ENCODE results near the gene CMTM7. TPM values are rescaled to one million over a fixed set of nuclear protein-coding genes. Genes with fewer than 3 reads are reported as not detected.
A peak's percentile ranks its signal among the peaks of the same experiment; 100 is the strongest.

CMTM7 gene
- total RNA-seq, 1 donor from 2014 or later: 40.7 TPM

GRCh38 chr3:32397941-32398340, 6.3 kb downstream of the CMTM7 start:
- no peak for DNase-seq (ENCODE audit: low read depth)
- no peaks in the 10 kb centered on the region for H3K36me3 ChIP-seq (ENCODE audit: control insufficient read depth, insufficient read depth, low read length)
- no peak overlapping the region for H3K4me3 ChIP-seq (ENCODE audit: low read depth, low read length)
- no peaks in the 10 kb centered on the region for H3K27me3 ChIP-seq (ENCODE audit: control insufficient read depth, insufficient read depth, low read length)
- TF ChIP-seq CTCF (IDR thresholded peaks at IDR 0.05; ENCODE audit: insufficient read depth, low read length, poor library complexity, severe bottlenecking): no peak

- no peak for DNase-seq (ENCODE audit: low read depth)
- Histone ChIP-seq H3K4me3 (ENCODE audit: low read depth, low read length) (no peak overlapping the region), H3K27me3 (ENCODE audit: control insufficient read depth, insufficient read depth, low read length) (no peaks in the 10 kb centered on the region), H3K36me3 (ENCODE audit: control insufficient read depth, insufficient read depth, low read length) (no peaks in the 10 kb centered on the region)
- TF ChIP-seq CTCF (IDR thresholded peaks at IDR 0.05; ENCODE audit: insufficient read depth, low read length, poor library complexity, severe bottlenecking): no peak
Measured at GRCh38 chr3:32398531-32398930, 6.9 kb downstream of the CMTM7 start.

GRCh38 chr3:32399030-32399620, 7.5 kb downstream of the CMTM7 start:
- TF ChIP-seq CTCF (IDR thresholded peaks at IDR 0.05; ENCODE audit: insufficient read depth, low read length, poor library complexity, severe bottlenecking): peak; percentile 62
- Histone ChIP-seq H3K36me3 (ENCODE audit: control insufficient read depth, insufficient read depth, low read length) (no peaks in the 10 kb centered on the region), H3K27me3 (ENCODE audit: control insufficient read depth, insufficient read depth, low read length) (no peaks in the 10 kb centered on the region), H3K4me3 (ENCODE audit: low read depth, low read length) (no peak overlapping the region)
- DNase-seq (ENCODE audit: low read depth): no peak

GRCh38 chr3:32401126-32401525, 9.5 kb downstream of the CMTM7 start:
- H3K4me3 ChIP-seq (ENCODE audit: low read depth, low read length): peak overlapping the region; percentile 33
- H3K27me3 ChIP-seq (ENCODE audit: control insufficient read depth, insufficient read depth, low read length): no peaks in the 10 kb centered on the region
- H3K36me3 ChIP-seq (ENCODE audit: control insufficient read depth, insufficient read depth, low read length): no peaks in the 10 kb centered on the region
- no peak for TF ChIP-seq CTCF (IDR thresholded peaks at IDR 0.05; ENCODE audit: insufficient read depth, low read length, poor library complexity, severe bottlenecking)
- DNase-seq (ENCODE audit: low read depth): no peak

- no peaks in the 10 kb centered on the region for H3K27me3 ChIP-seq (ENCODE audit: control insufficient read depth, insufficient read depth, low read length)
- no peak for TF ChIP-seq CTCF (IDR thresholded peaks at IDR 0.05; ENCODE audit: insufficient read depth, low read length, poor library complexity, severe bottlenecking)
- H3K36me3 ChIP-seq (ENCODE audit: control insufficient read depth, insufficient read depth, low read length): no peaks in the 10 kb centered on the region
- no peak for DNase-seq (ENCODE audit: low read depth)
- peak overlapping the region; percentile 33 for H3K4me3 ChIP-seq (ENCODE audit: low read depth, low read length)
Measured at GRCh38 chr3:32401556-32402081, 10.0 kb downstream of the CMTM7 start.

- Histone ChIP-seq H3K27me3 (ENCODE audit: control insufficient read depth, insufficient read depth, low read length) (no peaks in the 10 kb centered on the region), H3K36me3 (ENCODE audit: control insufficient read depth, insufficient read depth, low read length) (no peaks in the 10 kb centered on the region), H3K4me3 (ENCODE audit: low read depth, low read length) (no peak overlapping the region)
- DNase-seq (ENCODE audit: low read depth): no peak
- no peak for TF ChIP-seq CTCF (IDR thresholded peaks at IDR 0.05; ENCODE audit: insufficient read depth, low read length, poor library complexity, severe bottlenecking)
Measured at GRCh38 chr3:32403663-32404062, 12.0 kb downstream of the CMTM7 start.
